IMR-90 (cell line): ENCODE data around the gene PHC2. TPM values are rescaled to one million over a fixed set of nuclear protein-coding genes. Genes with fewer than 3 reads are reported as not detected.

Source experiments
- ATAC-seq: fragments of 200-7000 bp; cut with Tn5 transposase; 2 replicates; pipeline ENCODE4 v1.9.1; 2020; ENCODE audit warnings: low read depth, mild to moderate bottlenecking, moderate library complexity
- BruUV-seq: library from RNA; stranded (reverse); fragments of 400-500 nt; replicated peaks from 2 replicates; lab custom pipeline; 2021; lab: Mats Ljungman, UMichigan
- CTCF ChIA-PET: fragments of 300-600 bp; formaldehyde crosslinking; extraction: SDS; loops from one replicate; lab custom pipeline; 2021; ENCODE audit warnings: antibody characterized with exemption; lab: Yijun Ruan, JAX
- POLR2A ChIA-PET: fragments of 300-600 bp; sonication (Branson Sonifier 250); formaldehyde crosslinking; loops from one replicate; lab custom pipeline; 2022; ENCODE audit warnings: antibody characterized with exemption; ENCODE audit not compliant: unreplicated experiment; lab: Charles Lee
- DNase-seq: peaks from one replicate; pipeline ENCODE4 v3.0.0; 2013
- H2AFZ ChIP-seq: replicated peaks from 2 replicates; pipeline ENCODE3; 2013; ENCODE audit warnings: low read length, mild to moderate bottlenecking; ENCODE audit not compliant: poor library complexity
- H2AK5ac ChIP-seq: 2 replicates; pipeline ENCODE4 v1.6.1; 2013; ENCODE audit warnings: low read depth, low read length, inconsistent platforms
- H2AK9ac ChIP-seq: replicated peaks from 2 replicates; pipeline ENCODE3; 2013; ENCODE audit warnings: mild to moderate bottlenecking, low read depth, low read length, moderate library complexity; ENCODE audit not compliant: poor library complexity
- H2BK120ac ChIP-seq: 2 replicates; pipeline ENCODE4 v1.6.1; 2013; ENCODE audit warnings: low read depth, low read length, inconsistent platforms
- H2BK15ac ChIP-seq: 3 replicates; pipeline ENCODE4 v1.6.1; 2013; ENCODE audit warnings: low read depth, low read length, inconsistent platforms
- H2BK20ac ChIP-seq: 2 replicates; pipeline ENCODE4 v1.6.1; 2013; ENCODE audit warnings: low read depth, mild to moderate bottlenecking, inconsistent platforms, low read length, moderate library complexity
- H2BK5ac ChIP-seq: 2 replicates; pipeline ENCODE4 v1.6.1; 2013; ENCODE audit warnings: mild to moderate bottlenecking, low read depth, low read length, inconsistent platforms; ENCODE audit not compliant: poor library complexity, severe bottlenecking
- H3K14ac ChIP-seq: replicated peaks from 2 replicates; pipeline ENCODE4 v1.6.1; 2013; ENCODE audit warnings: low read depth, low read length, inconsistent platforms
- H3K18ac ChIP-seq: 2 replicates; pipeline ENCODE4 v1.6.1; 2013; ENCODE audit warnings: low read depth, low read length, control low read depth
- H3K23ac ChIP-seq: 2 replicates; pipeline ENCODE4 v1.6.1; 2013; ENCODE audit warnings: low read depth, low read length, inconsistent platforms
- H3K27ac ChIP-seq: 2 replicates; pipeline ENCODE4 v1.5.1; 2013; ENCODE audit warnings: mild to moderate bottlenecking, control low read depth, low read length; ENCODE audit not compliant: insufficient read depth
- H3K27me3 ChIP-seq: 2 replicates; pipeline ENCODE4 v1.6.1; 2013; ENCODE audit warnings: low read length; ENCODE audit not compliant: control insufficient read depth, insufficient read depth
- H3K36me3 ChIP-seq: 2 replicates; pipeline ENCODE4 v1.6.1; 2013; ENCODE audit warnings: low read length, mixed read lengths; ENCODE audit not compliant: control insufficient read depth, insufficient read depth
- H3K4ac ChIP-seq: 2 replicates; pipeline ENCODE4 v1.6.1; 2013; ENCODE audit warnings: low read depth, low read length, inconsistent platforms
- H3K4me1 ChIP-seq: 2 replicates; pipeline ENCODE4 v1.6.1; 2013; ENCODE audit warnings: low read length, mixed read lengths; ENCODE audit not compliant: control insufficient read depth, insufficient read depth
- H3K4me2 ChIP-seq: 2 replicates; pipeline ENCODE4 v1.6.1; 2013; ENCODE audit warnings: low read depth, mild to moderate bottlenecking, control low read depth, low read length, moderate library complexity
- H3K4me3 ChIP-seq: 2 replicates; pipeline ENCODE4 v1.5.1; 2013; ENCODE audit warnings: low read depth, mild to moderate bottlenecking, control low read depth, low read length, moderate library complexity; ENCODE audit not compliant: insufficient read depth
- H3K56ac ChIP-seq: 2 replicates; pipeline ENCODE4 v1.6.1; 2013; ENCODE audit warnings: low read length, inconsistent platforms; ENCODE audit not compliant: insufficient read depth; ENCODE audit errors: extremely low read depth
- H3K79me1 ChIP-seq, 2 experiments: 2 replicates each; pipeline ENCODE4 v1.6.1; 2013; ENCODE audit warnings: low read length in 2 of 2, inconsistent platforms in 1 of 2, low read depth in 1 of 2
- H3K9ac ChIP-seq: 2 replicates; pipeline ENCODE4 v1.6.1; 2013; ENCODE audit warnings: low read depth, low read length, control low read depth
- H3K9me1 ChIP-seq: 2 replicates; pipeline ENCODE4 v1.6.1; 2013; ENCODE audit warnings: low read length, inconsistent platforms; ENCODE audit not compliant: insufficient read depth
- H3K9me3 ChIP-seq: 2 replicates; pipeline ENCODE4 v1.6.1; 2013; ENCODE audit warnings: low read length; ENCODE audit not compliant: control insufficient read depth, insufficient read depth
- H4K20me1 ChIP-seq: 2 replicates; pipeline ENCODE4 v1.6.1; 2013; ENCODE audit warnings: low read length, inconsistent platforms; ENCODE audit not compliant: insufficient read depth
- H4K5ac ChIP-seq: 2 replicates; pipeline ENCODE4 v1.6.1; 2013; ENCODE audit warnings: mild to moderate bottlenecking, low read depth, low read length, control low read depth
- H4K8ac ChIP-seq, 2 experiments: 2 replicates each; pipeline ENCODE4 v1.6.1; 2013; ENCODE audit warnings: low read depth in 2 of 2, low read length in 2 of 2, control low read depth in 1 of 2, inconsistent platforms in 1 of 2
- H4K91ac ChIP-seq: 2 replicates; pipeline ENCODE4 v1.6.1; 2013; ENCODE audit warnings: low read depth, low read length, inconsistent platforms; ENCODE audit not compliant: insufficient read depth
- BHLHE40 ChIP-seq: fragments of 150-350 bp; IDR thresholded peaks from 2 replicates; pipeline ENCODE4 v1.6.1; 2016; ENCODE audit warnings: mild to moderate bottlenecking, low read depth, low read length
- CEBPB ChIP-seq: IDR thresholded peaks from 2 replicates; pipeline ENCODE4 v1.6.1; 2012; ENCODE audit warnings: low read depth, low read length, improper control_type of control experiment
- CHD1 ChIP-seq: IDR thresholded peaks from 2 replicates; pipeline ENCODE4 v1.6.1; 2012; ENCODE audit warnings: low read depth, low read length, improper control_type of control experiment
- CTCF ChIP-seq: conservative IDR thresholded peaks from 2 replicates; pipeline ENCODE4 v1.5.1; 2012; ENCODE audit warnings: mild to moderate bottlenecking, low read depth, low read length, improper control_type of control experiment
- FOS ChIP-seq: fragments of 150-350 bp; IDR thresholded peaks from 2 replicates; pipeline ENCODE4 v1.6.1; 2016; ENCODE audit warnings: low read depth, low read length
- MAFK ChIP-seq: IDR thresholded peaks from 2 replicates; pipeline ENCODE4 v1.6.1; 2012; ENCODE audit warnings: low read depth, low read length, improper control_type of control experiment
- MAZ ChIP-seq: IDR thresholded peaks from 2 replicates; pipeline ENCODE4 v1.6.1; 2012; ENCODE audit warnings: low read depth, mild to moderate bottlenecking, low read length, improper control_type of control experiment, moderate library complexity, borderline replicate concordance
- MXI1 ChIP-seq: IDR thresholded peaks from 2 replicates; pipeline ENCODE4 v1.6.1; 2012; ENCODE audit warnings: low read depth, mild to moderate bottlenecking, low read length, moderate library complexity, borderline replicate concordance
- NFE2L2 ChIP-seq: fragments of 150-350 bp; IDR thresholded peaks from 2 replicates; pipeline ENCODE4 v1.6.1; 2016; ENCODE audit warnings: low read depth, mild to moderate bottlenecking, low read length
- RCOR1 ChIP-seq: IDR thresholded peaks from 2 replicates; pipeline ENCODE4 v1.6.1; 2012; ENCODE audit warnings: mild to moderate bottlenecking, low read length, improper control_type of control experiment; ENCODE audit not compliant: insufficient replicate concordance
- RFX5 ChIP-seq: IDR thresholded peaks from 2 replicates; pipeline ENCODE4 v1.8.0; 2012; ENCODE audit warnings: low read depth, mild to moderate bottlenecking, low read length, moderate library complexity
- SMC3 ChIP-seq: fragments of 150-350 bp; IDR thresholded peaks from 2 replicates; pipeline ENCODE4 v1.6.1; 2016; ENCODE audit warnings: low read depth, mild to moderate bottlenecking, antibody characterized with exemption, low read length, moderate library complexity
- WGBS, 2 experiments: methylation state at CpG; one replicate each; pipeline versions ENCODE4 v1.1.5 to v1.1.7; 2013; ENCODE audit warnings: missing lambda C conversion rate in 2 of 2; ENCODE audit not compliant: insufficient read length in 1 of 2; ENCODE audit errors: extremely low coverage in 2 of 2; 5-methylcytosine and 5-hydroxymethylcytosine counted together
- dilution Hi-C: fragments of 300-500 bp; cut with HindIII; formaldehyde crosslinking; loops from one replicate; pipeline ENCODE4 v1.14.3; 2018; ENCODE audit warnings: low sequenced_read_pairs; ENCODE audit not compliant: unreplicated experiment
- in situ Hi-C: fragments of 300-500 bp; cut with MboI; formaldehyde crosslinking; loops from 3 replicates; pipeline ENCODE4 v1.14.3; 2019; ENCODE audit warnings: low sequenced_read_pairs, inconsistent platforms, mixed read lengths
- intact Hi-C: fragments of 100-400 bp; cut with micrococcal nuclease; formaldehyde crosslinking; loops from 2 replicates; pipeline ENCODE4 v1.10.0; 2022
- polyA plus RNA-seq, 3 experiments: library from polyadenylated mRNA; depleted of rRNA; stranded (reverse); fragments of >200 nt; gene quantifications; 2 replicates each; pipeline ENCODE4 v1.2.3, GENCODE V29; 2012; ENCODE audit warnings: low replicate concordance in 1 of 3
- total RNA-seq: library from RNA; depleted of rRNA; stranded (reverse); fragments of >200 nt; gene quantifications from 2 replicates; pipeline ENCODE4 v1.2.3, GENCODE V29; 2012

The PHC2 gene
- total and polyA plus RNA-seq, 2 of the 4 experiments (the other 2 are of a cell fraction): 46.4 to 98.1 TPM

- Histone ChIP-seq H3K23ac (no peak overlapping the region), H2BK5ac (no peak overlapping the region), H2AFZ (no peak overlapping the region), H2BK20ac (no peak overlapping the region), H4K5ac (no peak overlapping the region), H2BK15ac (no peak overlapping the region), H3K4me1 (peaks cover 2% of the 10 kb centered on the region; the same call in 1 of the 2 replicates), H2AK9ac (no peak overlapping the region), H3K4me2 (no peak overlapping the region), H3K4me3 (no peak overlapping the region), H4K91ac (no peak overlapping the region), H4K20me1 (no peaks in the 10 kb centered on the region), H2BK120ac (no peak overlapping the region), H3K18ac (no peak overlapping the region), H3K36me3 (peaks cover 15% of the 10 kb centered on the region), H3K27me3 (no peaks in the 10 kb centered on the region), H3K14ac (no peak overlapping the region), H3K9me1 (0 out of 2 replicates have a peak, but pooled peaks cover 3% of the 10 kb centered on the region), H3K4ac (no peak overlapping the region), H2AK5ac (no peak overlapping the region), H4K8ac (no peak overlapping the region), H3K9me3 (no peaks in the 10 kb centered on the region), H3K27ac (no peak overlapping the region), H3K79me1 (no peaks in the 10 kb centered on the region), H3K56ac (no peak overlapping the region), H3K9ac (no peak overlapping the region)
- in situ Hi-C loops (no loop called here), dilution Hi-C loops (no loop called here), intact Hi-C loops (no loop called here)
- BruUV-seq: no TSS peak
- ATAC-seq: no peak
- WGBS, 2 experiments: 40% methylated on average over 2 of the region's 4 CpGs; no CpG with 5 or more reads in 1 of the 2 experiments
- TF ChIP-seq FOS (no peak), SMC3 (no peak), RCOR1 (no peak), MAZ (no peak), NFE2L2 (no peak), MAFK (no peak), CHD1 (no peak), RFX5 (no peak), BHLHE40 (no peak), CTCF (no peak), MXI1 (no peak), CEBPB (no peak)
- POLR2A ChIA-PET: no interaction called here
- CTCF ChIA-PET: interaction anchor here (1.0 kb wide), 1 partner anchor 98 kb away, joined by 3 read pairs; no protein-coding TSS in a partner anchor
- DNase-seq: no peak
These were observed 72.6 kb downstream of the PHC2 start for GRCh38 chr1:33358114-33358794.
